GM19397 (cell line): ENCODE data around the gene FIZ1.
"Not testable (repeated sequence)": the region's sequence is repeated elsewhere in the genome, so short reads cannot be mapped to it uniquely, and the experiment has no call there.

ENCODE experiments used
- ATAC-seq: cut with Tn5 transposase; IDR thresholded peaks from one replicate; pipeline ENCODE4 v1.9.1; 2021; ENCODE audit warnings: mild to moderate bottlenecking, moderate library complexity; ENCODE audit not compliant: unreplicated experiment

FIZ1 gene

GRCh38 chr19:55578031-55578760, 21.1 kb downstream of the FIZ1 start:
- no peak for ATAC-seq

DNA sequence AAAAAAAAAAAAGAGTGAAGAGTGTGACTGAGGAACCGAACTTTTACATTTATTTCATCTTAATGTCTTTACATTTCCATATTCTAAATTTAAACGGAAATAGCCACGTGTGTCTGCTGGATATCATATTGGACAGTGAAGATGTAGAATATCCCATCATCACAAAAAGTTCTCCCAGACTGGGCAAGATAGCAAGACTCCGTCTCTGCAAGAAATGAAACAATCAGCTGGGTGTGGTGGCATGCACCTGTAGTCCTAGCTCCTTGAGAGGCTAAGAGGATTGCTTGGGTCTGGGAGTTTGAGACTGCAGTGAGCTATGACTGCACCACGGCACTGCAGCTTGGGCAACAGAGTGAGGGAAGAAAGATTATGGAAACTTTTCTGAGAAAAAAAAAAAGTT, 22.6 kb downstream of the FIZ1 start:
- no peak for ATAC-seq

DNA sequence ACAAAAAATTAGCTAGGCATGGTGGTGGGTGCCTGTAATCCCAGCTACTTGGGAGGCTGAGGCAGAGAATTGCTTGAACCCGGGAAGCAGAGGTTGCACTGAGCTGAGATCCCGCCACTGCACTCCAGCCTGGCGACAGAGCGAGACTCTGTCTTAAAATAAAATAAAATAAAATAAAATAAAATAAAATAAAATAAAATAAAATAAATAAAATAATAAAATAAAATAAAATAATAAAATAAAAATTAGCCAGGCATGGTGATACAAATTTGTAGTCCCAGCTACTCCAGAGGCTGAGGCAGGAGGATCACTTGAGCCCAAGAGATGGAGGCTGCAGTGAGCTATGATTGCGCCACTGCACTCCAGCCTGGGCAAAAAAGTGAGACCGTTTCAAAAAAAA, 25.4 kb downstream of the FIZ1 start:
- ATAC-seq, result not testable (repeated sequence)

DNA sequence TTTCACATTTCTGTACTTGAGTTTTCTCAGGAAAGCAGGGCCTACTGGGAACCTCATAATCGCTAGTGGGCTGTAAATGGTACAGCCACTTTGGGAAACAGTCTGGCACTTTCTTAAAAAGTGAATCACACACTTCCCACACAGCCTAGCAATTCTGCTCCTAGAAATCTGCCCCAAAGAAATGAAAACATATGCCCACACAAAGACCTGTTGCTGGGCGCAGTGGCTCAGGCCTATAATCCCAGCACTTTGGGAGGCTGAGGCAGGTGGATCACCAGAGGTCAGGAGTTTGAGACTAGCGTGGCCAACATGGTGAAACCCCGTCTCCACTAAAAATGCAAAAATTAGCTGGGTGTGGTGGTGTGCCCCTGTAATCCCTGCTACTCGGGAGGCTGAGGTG, 29.8 kb downstream of the FIZ1 start:
- ATAC-seq, result not testable (repeated sequence)

DNA sequence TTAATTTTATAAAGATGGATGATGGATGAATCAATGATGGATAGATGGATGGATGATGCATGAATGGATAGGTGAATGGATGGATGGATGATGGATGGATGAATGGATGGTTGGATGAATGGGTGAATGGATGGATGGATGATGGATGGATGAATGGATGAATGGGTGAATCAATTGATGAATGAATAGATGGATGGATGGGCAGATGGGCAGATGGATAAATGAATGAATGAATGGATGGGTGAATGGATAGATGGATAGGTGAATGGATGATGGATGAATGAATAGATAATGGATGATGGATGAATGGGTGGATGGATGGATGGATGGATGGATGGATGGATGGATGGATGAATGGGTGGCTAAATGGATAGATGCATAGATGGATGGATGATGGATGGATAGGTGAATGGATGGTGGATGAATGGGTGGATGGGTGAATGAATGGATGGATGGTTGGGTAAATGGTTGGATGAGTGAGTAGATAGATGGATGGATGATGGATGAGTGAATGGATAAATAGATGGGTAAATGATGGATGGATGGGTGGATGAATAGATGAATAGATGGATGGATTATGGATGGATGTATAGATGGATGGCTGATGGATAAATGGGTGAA, 31.5 kb downstream of the FIZ1 start:
- ATAC-seq, result no peak

DNA sequence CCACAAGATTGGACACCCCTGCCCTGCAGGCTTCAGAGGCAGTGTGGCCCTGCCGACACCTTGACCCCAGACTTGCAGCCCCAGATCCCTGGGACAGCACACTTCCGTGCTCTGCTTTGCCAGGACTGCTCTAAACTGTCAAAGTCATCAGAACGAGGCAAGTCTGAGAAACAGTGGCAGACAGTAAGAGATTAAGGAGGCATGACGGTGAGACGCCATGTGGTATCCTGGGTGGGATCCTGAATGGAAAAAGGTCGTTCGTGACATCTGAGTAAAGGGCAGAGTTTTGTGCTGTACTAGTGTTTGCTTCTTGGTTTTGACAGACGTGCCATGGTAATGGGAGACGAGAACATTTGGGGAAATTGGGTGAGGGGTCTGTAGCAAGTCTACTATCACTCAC, 32.5 kb downstream of the FIZ1 start:
- ATAC-seq, result no peak

- ATAC-seq, result no peak
Observed at GRCh38 chr19:55563261-55563690, 36.0 kb downstream of the FIZ1 start.

DNA sequence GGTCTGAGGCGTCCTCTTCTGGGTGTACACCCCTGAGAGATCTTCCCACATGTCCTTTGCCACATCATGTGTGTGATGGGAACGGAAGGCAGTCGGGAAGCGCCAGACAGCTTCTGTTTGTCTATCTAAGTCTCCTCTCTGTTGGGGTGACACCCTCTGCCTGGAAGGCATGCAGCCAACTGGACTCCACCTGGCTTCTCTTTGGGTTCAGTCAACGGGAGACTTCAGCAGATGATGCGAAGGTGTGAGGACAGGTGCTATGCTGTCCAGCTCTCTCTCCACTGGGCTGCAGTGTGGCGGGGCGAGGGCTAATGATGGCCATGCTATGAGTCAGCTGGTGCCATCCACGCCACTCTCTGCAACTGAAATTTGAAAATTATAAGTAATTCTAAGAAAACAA, 39.6 kb downstream of the FIZ1 start:
- ATAC-seq, result no peak

- no peak for ATAC-seq
Observed at GRCh38 chr19:55554741-55555152, 44.6 kb downstream of the FIZ1 start.

- ATAC-seq, result no peak
Observed at GRCh38 chr19:55554302-55554701, 45.0 kb downstream of the FIZ1 start.

DNA sequence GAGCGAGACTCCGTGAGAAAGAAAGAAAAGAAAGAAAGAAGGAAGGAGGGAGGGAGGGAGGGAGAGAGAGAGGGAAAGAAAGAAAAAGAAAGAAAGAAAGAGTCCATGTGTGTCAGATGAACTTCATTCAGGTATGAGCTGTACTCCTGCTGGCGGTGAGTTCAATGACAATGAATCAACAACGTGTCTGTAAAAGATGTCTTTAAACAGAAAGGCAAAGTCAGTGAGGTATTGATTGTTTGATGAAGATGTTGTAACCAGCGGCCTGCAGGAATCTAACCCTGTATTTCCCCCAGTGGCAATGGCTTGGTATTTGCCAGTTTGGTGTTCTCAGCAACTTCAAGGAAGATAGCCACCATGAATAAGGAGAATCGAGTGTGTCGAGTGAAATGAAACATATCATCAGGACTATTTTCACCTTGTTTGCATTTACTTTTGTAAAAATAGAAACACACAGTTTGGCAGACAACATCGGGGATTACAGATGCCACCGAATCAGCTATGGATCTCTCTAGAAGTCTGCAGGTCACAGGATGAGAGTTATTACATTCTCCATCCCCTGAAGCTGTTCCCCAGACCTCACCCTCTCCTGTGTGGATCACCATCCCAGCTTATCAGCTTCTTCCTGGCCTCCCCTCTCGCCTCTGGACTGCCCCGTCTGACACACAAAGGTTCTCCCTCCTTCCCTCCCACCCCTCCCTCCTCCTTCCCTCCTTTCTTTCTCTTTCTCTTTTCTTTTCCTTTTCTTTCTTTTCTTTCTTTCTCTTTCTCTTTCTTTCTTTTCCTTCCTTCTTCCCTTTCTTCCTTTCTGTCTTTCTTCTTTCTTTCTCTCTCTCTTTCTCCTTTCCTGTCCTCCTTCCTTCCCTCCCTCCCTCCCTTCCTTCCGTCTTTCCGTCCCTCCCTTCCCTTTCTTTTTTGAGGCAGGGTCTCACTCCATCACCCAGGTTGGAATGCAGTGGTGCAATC, 45.8 kb downstream of the FIZ1 start:
- ATAC-seq, result no peak

- ATAC-seq, result no peak
Observed at GRCh38 chr19:55552620-55553019, 46.7 kb downstream of the FIZ1 start.

DNA sequence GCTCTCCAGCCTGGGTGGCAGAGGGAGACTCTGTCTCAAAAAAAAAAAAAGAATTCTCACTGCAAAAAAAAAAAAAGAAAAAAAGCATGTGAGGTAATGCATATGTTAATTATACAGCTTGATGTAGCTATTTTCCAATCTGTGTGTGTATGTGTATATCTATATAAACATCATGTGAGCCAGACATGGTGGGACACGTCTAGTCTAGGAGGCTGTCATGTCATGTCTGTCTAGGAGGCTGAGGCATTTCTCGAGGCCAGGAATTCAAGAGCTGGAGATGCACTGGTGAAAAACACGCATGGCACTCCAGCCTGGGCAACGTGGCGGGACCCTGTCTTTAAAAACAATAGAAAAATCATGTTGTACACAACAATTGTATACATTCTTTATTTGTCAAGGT, 47.1 kb downstream of the FIZ1 start:
- no peak for ATAC-seq

GRCh38 chr19:55550321-55550650, 49.0 kb downstream of the FIZ1 start:
- no peak for ATAC-seq

DNA sequence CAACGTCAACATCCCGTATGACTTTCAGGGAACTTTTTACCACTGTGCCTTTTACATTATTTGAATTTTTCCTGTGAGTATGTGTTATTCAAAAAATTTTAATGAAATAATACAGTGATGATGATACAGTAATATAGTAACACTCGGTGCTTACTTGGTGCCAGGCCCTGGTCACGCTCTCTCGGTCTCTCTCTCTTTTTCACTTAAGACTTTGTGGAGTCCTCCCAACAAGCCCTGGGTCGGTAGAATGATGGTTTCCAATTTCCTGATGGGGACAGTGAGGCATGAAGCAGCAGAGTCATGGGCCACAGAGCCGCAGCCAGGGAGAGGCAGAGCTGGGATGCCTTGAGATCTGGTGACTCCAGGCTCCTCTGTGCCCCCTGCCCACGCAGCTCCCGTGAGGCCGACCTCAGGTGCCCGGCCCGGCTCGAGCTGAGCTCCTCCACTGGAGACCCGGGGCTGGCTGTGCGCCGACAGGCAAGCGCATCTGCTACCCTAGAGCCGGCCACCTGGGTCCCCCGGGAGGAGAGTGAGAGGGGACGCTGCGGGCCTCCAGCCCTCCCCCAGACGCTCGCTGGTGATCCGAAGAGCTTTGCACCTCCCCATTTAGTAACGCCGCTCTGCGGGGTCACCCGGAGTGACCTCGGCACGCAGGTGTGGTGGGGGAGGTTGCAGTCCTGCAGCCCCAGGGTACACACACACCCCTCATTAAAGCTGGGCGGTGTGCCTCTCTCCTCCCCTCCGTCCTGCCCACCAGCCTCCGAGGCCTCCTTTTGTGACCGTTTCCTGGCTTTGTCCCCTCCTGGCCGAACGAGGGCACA, 49.6 kb downstream of the FIZ1 start:
- ATAC-seq, result no peak

DNA sequence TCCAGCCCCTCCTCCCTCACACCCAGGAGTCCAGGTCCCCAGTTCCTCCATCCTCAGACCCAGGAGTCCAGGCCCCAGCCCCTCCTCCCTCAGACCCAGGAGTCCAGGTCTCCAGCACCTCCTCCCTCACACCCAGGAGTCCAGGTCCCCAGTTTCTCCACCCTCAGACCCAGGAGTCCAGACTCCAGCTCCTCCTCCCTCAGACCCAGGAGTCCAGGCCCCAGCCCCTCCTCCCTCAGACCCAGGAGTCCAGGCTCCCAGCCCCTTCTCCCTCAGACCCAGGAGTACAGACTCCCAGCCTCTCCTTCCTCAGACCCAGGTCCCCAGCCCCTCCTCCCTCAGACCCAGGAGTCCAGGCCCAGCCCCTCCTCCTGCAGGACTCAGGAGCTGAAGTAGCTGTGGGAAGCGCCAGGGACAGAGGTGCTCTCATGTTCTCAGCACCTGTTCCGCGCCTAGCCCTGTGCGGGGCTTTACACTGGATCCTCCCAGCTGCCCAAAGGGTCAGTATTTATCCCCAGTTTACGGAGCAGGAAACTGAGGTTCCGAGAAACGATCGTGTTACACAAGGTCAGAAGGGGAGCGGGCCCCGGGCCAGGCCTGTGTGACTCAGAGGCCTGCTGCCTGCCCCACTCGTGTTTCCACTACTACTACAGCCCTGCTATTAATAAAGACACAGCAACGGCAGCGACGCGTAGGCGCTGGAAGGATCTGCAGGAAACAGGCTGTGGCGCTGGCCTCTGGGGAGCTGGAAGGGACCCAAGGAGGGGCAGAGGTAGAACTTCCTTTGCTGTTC, 52.3 kb downstream of the FIZ1 start:
- no peak for ATAC-seq

GRCh38 chr19:55546011-55546410, 53.3 kb downstream of the FIZ1 start:
- ATAC-seq, result no peak

DNA sequence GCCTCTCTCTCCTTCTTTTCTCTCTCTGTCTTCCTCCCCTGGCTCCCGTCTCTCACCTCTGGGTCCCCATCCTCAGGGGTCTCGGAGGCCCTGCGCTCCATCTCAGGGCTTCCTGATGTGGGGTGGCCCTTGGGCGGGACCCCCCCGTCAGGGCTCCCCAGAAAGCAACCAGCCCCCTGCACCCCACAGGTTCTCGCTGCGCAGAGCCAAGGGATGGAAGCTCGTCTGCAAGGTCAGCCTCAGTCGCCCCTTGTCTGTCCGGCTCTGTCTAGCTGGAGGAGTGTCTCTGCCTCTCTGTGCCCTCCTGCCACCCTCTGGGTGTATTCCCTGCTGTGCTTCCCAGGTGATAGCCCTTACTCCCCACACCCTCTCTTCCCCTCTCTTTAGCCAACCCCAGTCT, 53.9 kb downstream of the FIZ1 start, which contains the start of gene SBK3:
Gene SBK3 (minus strand): TSS at position 101 of the 400 bp plus-strand sequence. CDS start 0 bp downstream, at position 101.
- ATAC-seq, result no peak

DNA sequence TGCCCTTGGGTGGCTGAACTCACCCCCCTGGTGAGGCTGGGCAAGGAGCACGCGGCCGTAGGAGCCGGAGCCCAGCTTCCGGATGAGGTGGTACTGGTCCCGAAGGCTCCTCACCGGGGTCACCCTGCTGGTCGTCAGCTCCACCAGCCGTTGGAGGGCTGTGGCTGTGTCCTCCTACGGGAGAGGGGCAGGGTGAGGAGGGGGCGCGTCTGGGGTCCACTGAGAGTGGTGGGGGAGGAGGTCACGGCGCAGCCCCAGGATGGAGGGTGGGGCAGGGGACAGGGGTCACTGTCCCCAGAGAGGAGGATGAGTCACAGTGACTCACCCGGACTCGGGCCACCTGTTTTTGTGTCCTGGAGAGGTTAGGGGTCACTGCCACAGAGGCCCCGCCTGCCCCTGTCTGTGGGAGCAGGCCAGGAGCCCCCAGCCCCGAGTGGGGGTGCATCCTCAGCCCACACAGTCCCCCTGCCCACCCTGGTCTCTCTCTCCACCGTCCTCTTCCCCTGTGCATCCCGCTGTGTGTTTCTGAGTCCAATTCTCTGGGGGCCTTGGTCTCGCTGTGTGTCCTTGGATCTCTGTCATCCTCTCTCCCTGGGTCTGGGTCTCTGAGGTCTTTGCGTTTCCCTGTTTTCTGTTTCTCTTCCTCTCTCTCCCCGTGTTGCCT, 54.4 kb downstream of the FIZ1 start:
- ATAC-seq, result no peak
